HG03432 (cell line): ENCODE results near the gene ZNF17.
"Not testable (repeated sequence)": the region's sequence is repeated elsewhere in the genome, so short reads cannot be mapped to it uniquely, and the experiment has no call there.

ENCODE experiments used
- ATAC-seq: cut with Tn5 transposase; IDR thresholded peaks from one replicate; pipeline ENCODE4 v1.9.1; 2021; ENCODE audit warnings: mild to moderate bottlenecking, moderate library complexity; ENCODE audit not compliant: unreplicated experiment

Gene ZNF17

GRCh38 chr19:57410877-57411671, at the start of gene ZNF17:
Gene ZNF17 (plus strand): TSS chr19:57411161. CDS start chr19:57413616, 2,455 bp downstream.
- peak; percentile 97 for ATAC-seq

- ATAC-seq = no peak
Measured at GRCh38 chr19:57362419-57362818, 48.5 kb upstream of the ZNF17 start.

GRCh38 chr19:57362997-57363687, 47.8 kb upstream of the ZNF17 start, which contains the start of the genes TRAPPC2B and ZNF547:
Gene TRAPPC2B (plus strand): TSS chr19:57363551. CDS start chr19:57364834, 1,283 bp downstream.
Gene ZNF547 (plus strand): TSS chr19:57363551. CDS start chr19:57368556, 5,005 bp downstream.
- ATAC-seq = peak; percentile 94

GRCh38 chr19:57363688-57364181, 47.2 kb upstream of the ZNF17 start:
- peak; percentile 11 for ATAC-seq

GRCh38 chr19:57366776-57367175, 44.2 kb upstream of the ZNF17 start:
- ATAC-seq = no peak

GRCh38 chr19:57374179-57374578, 36.8 kb upstream of the ZNF17 start:
- no peak for ATAC-seq

- not testable (repeated sequence) for ATAC-seq
Measured at GRCh38 chr19:57374647-57375046, 36.3 kb upstream of the ZNF17 start.

- no peak for ATAC-seq
Measured at GRCh38 chr19:57376151-57376550, 34.8 kb upstream of the ZNF17 start.

- ATAC-seq = no peak
Measured at GRCh38 chr19:57377498-57378146, 33.3 kb upstream of the ZNF17 start.

GRCh38 chr19:57380923-57381322, 30.0 kb upstream of the ZNF17 start:
- no peak for ATAC-seq

- ATAC-seq = no peak
Measured at GRCh38 chr19:57382806-57383488, 28.0 kb upstream of the ZNF17 start.

- ATAC-seq = no peak
Measured at GRCh38 chr19:57389194-57389729, 21.7 kb upstream of the ZNF17 start.

GRCh38 chr19:57389730-57390598, 21.0 kb upstream of the ZNF17 start, which contains the start of gene ZNF548:
Gene ZNF548 (plus strand): TSS chr19:57389854. CDS start chr19:57390100, 246 bp downstream.
- peak; percentile 95 for ATAC-seq

- ATAC-seq = no peak
Measured at GRCh38 chr19:57395710-57396109, 15.3 kb upstream of the ZNF17 start.

- no peak for ATAC-seq
Measured at GRCh38 chr19:57398868-57399267, 12.1 kb upstream of the ZNF17 start.

GRCh38 chr19:57403737-57404563, 7.0 kb upstream of the ZNF17 start:
- ATAC-seq = no peak

GRCh38 chr19:57406516-57407123, 4.3 kb upstream of the ZNF17 start:
- ATAC-seq = no peak

GRCh38 chr19:57419439-57419838, 8.5 kb downstream of the ZNF17 start:
- ATAC-seq = no peak
